ENCODE measurements around the gene EHD2. TPM values are rescaled to one million over a fixed set of nuclear protein-coding genes. Genes with fewer than 3 reads are reported as not detected.
A peak's percentile ranks its signal among the peaks of the same experiment; 100 is the strongest.

Gene EHD2
- total and polyA plus RNA-seq, 2 of the 13 experiments (the other 11 are each of a cell fraction or from before 2014, with no cell fraction given): 0.09 to 0.28 TPM

GRCh38 chr19:47704656-47705055, 8.6 kb upstream of the EHD2 start:
- Histone ChIP-seq H3K4me1 (ENCODE audit: insufficient read depth, low read length) (no peaks in the 10 kb centered on the region), H3K27ac (ENCODE audit: extremely low read length, insufficient read depth, low read length) (no peak overlapping the region), H3K9ac (ENCODE audit: insufficient read depth, low read depth, low read length) (no peak overlapping the region), H3K36me3 (replicated peaks in 1 of 2; ENCODE audit: control insufficient read depth in 1 of 2, insufficient read depth in 2 of 2, low read length in 2 of 2) (peaks cover 0 to 5% of the 10 kb centered on the region in 2 experiments; a peak in 1 of 5 replicates), H4K20me1 (ENCODE audit: insufficient read depth, low read length) (no peaks in the 10 kb centered on the region), H2AFZ (ENCODE audit: low read length) (no peak overlapping the region), H3K27me3 (ENCODE audit: control insufficient read depth in 1 of 2, insufficient read depth in 2 of 2, low read length in 2 of 2) (no peaks in the 10 kb centered on the region; a peak in 1 of 5 replicates), H3K79me2 (ENCODE audit: insufficient read depth, low read length) (no peaks in the 10 kb centered on the region), H3K4me3 (replicated peaks in 1 of 3; ENCODE audit: insufficient read depth in 1 of 3, low read depth in 2 of 3, low read length in 3 of 3) (no peak overlapping the region), H3K4me2 (ENCODE audit: low read depth, low read length) (no peak overlapping the region), H3K9me3 (ENCODE audit: low read length) (no peaks in the 10 kb centered on the region)
- ChIA-PET POLR2A (no interaction called here), CTCF (ENCODE audit: low intra/inter-chr PET ratio, low total read pairs) (no interaction called here)
- intact Hi-C loops (cut with micrococcal nuclease; ENCODE audit: unreplicated experiment) (no loop called here), in situ Hi-C loops (cut with HindIII; ENCODE audit: extremely low pct_ligation_motif_present, low pct_unique_long_range_greater_than_20kb) (loop anchor here (5.0 kb wide), 1 partner anchor 38 kb away; no protein-coding TSS in a partner anchor)
- FAIRE-seq (no peak), ATAC-seq (no peak), DNase-seq (ENCODE audit: low spot score) (no peak)
- TF ChIP-seq ZNF75D (CRISPR knock-in tag; IDR thresholded peaks at IDR 0.05; ENCODE audit: borderline replicate concordance): no peak
- TF ChIP-seq ZNF12 (CRISPR knock-in tag; IDR thresholded peaks at IDR 0.05): peak; percentile 95
- TF ChIP-seq ZNF713 (CRISPR knock-in tag; IDR thresholded peaks at IDR 0.05): no peak
- no peak for TF ChIP-seq BRD4 (CRISPR knock-in tag; IDR thresholded peaks at IDR 0.05)
- no TSS peak for BruUV-seq (replicated peaks)
- WGBS (ENCODE audit: low lambda C conversion rate): 78% methylated on average over 3 of the region's 3 CpGs

- Histone ChIP-seq H3K79me2 (ENCODE audit: insufficient read depth, low read length) (no peaks in the 10 kb centered on the region), H3K9ac (ENCODE audit: insufficient read depth, low read depth, low read length) (no peak overlapping the region), H3K4me3 (replicated peaks in 1 of 3; ENCODE audit: insufficient read depth in 1 of 3, low read depth in 2 of 3, low read length in 3 of 3) (no peak overlapping the region), H3K9me3 (ENCODE audit: low read length) (no peaks in the 10 kb centered on the region), H4K20me1 (ENCODE audit: insufficient read depth, low read length) (no peaks in the 10 kb centered on the region), H2AFZ (ENCODE audit: low read length) (no peak overlapping the region), H3K4me2 (ENCODE audit: low read depth, low read length) (no peak overlapping the region), H3K36me3 (replicated peaks in 1 of 2; ENCODE audit: control insufficient read depth in 1 of 2, insufficient read depth in 2 of 2, low read length in 2 of 2) (no peaks in the 10 kb centered on the region), H3K4me1 (ENCODE audit: insufficient read depth, low read length) (peaks cover 10% of the 10 kb centered on the region), H3K27ac (ENCODE audit: extremely low read length, insufficient read depth, low read length) (no peak overlapping the region), H3K27me3 (ENCODE audit: control insufficient read depth in 1 of 2, insufficient read depth in 2 of 2, low read length in 2 of 2) (no peaks in the 10 kb centered on the region; a peak in 1 of 5 replicates)
- no TSS peak for BruUV-seq (replicated peaks)
- DNase-seq (ENCODE audit: low spot score): peak; percentile 71
- intact Hi-C loops (cut with micrococcal nuclease; ENCODE audit: unreplicated experiment) (no loop called here), in situ Hi-C loops (cut with HindIII; ENCODE audit: extremely low pct_ligation_motif_present, low pct_unique_long_range_greater_than_20kb) (no loop called here)
- FAIRE-seq: peak; percentile 65
- WGBS (ENCODE audit: low lambda C conversion rate): 19% methylated on average over 21 of the region's 22 CpGs
- ChIA-PET CTCF (ENCODE audit: low intra/inter-chr PET ratio, low total read pairs) (interaction anchor here (0.7 to 1.9 kb wide), 3 partner anchors 8 to 270 kb away, joined by 3 to 18 read pairs (median 4); no protein-coding TSS in a partner anchor), POLR2A (no interaction called here)
- ATAC-seq: peak; percentile 94
- TF ChIP-seq ZNF691 (CRISPR knock-in tag; IDR thresholded peaks at IDR 0.05; ENCODE audit: borderline replicate concordance, low read depth): no peak
- TF ChIP-seq PHF5A (CRISPR knock-in tag; IDR thresholded peaks at IDR 0.05; ENCODE audit: low read depth, unreplicated experiment): no peak
- TF ChIP-seq HOXA5 (CRISPR knock-in tag; IDR thresholded peaks at IDR 0.05): no peak
- 0 out of 2 replicates have a peak, but pooled peaks have one; percentile 12 for TF ChIP-seq ZBTB33 (CRISPR knock-in tag; IDR thresholded peaks at IDR 0.05)
- no peak for TF ChIP-seq ZNF550 (CRISPR knock-in tag; IDR thresholded peaks at IDR 0.05; ENCODE audit: borderline replicate concordance)
- peak; percentile 41; the same call in 1 of the 2 replicates for TF ChIP-seq KDM1A (CRISPR knock-in tag; IDR thresholded peaks at IDR 0.05)
- TF ChIP-seq NRL (CRISPR knock-in tag; IDR thresholded peaks at IDR 0.05; ENCODE audit: borderline replicate concordance): 0 out of 2 replicates have a peak, but pooled peaks have one; percentile 51
- TF ChIP-seq HDAC1 (CRISPR knock-in tag; IDR thresholded peaks at IDR 0.05): peak; percentile 46
Observed at GRCh38 chr19:47707135-47707925, 5.9 kb upstream of the EHD2 start.

All from HepG2 (cell line).